Measurements from ENCODE around the gene TRAPPC3L. TPM values are rescaled to one million over a fixed set of nuclear protein-coding genes. Genes with fewer than 3 reads are reported as not detected.

TRAPPC3L gene
- total RNA-seq, 1 experiment from 2014 or later = not detected

GRCh38 chr6:116450769-116451740, 94.4 kb downstream of the TRAPPC3L start:
- no peak overlapping the region for H3K23ac ChIP-seq (ENCODE audit: insufficient read length, low read depth, low read length)
- Mint-ChIP-seq H3K27ac (no peak overlapping the region), H3K9me3 (no peaks in the 10 kb centered on the region), H3K36me3 (ENCODE audit: insufficient read depth in 1 of 3, low read depth in 3 of 3) (no peaks in the 10 kb centered on the region), H3K4me1 (peaks cover 2 to 4% of the 10 kb centered on the region in 2 experiments; a peak in 2 of 4 replicates), H3K27me3 (ENCODE audit: low read depth) (no peaks in the 10 kb centered on the region; the same call in 1 of the 2 replicates), H3K4me3 (no peak overlapping the region)
- H2BK20ac ChIP-seq (ENCODE audit: low read depth, low read length, poor library complexity, severe bottlenecking) = no peak overlapping the region
- H3K79me2 ChIP-seq (ENCODE audit: insufficient read depth, low read length) = no peaks in the 10 kb centered on the region
- H3K27me3 ChIP-seq (ENCODE audit: insufficient read depth, low read length) = no peaks in the 10 kb centered on the region
- no peak overlapping the region for H4K5ac ChIP-seq (ENCODE audit: insufficient read length, low read depth, low read length)
- no peaks in the 10 kb centered on the region for H3K4me1 ChIP-seq (ENCODE audit: insufficient read depth, low read length)
- H2BK5ac ChIP-seq (ENCODE audit: insufficient read length, low read length) = no peak overlapping the region
- no peak overlapping the region for H2AFZ ChIP-seq (ENCODE audit: low read length)
- H2AK5ac ChIP-seq (ENCODE audit: insufficient read length, low read length) = no peak overlapping the region
- WGBS (ENCODE audit: extremely low coverage, insufficient read length, low lambda C conversion rate) = no CpG with 5 or more reads among the region's 9 CpGs
- H3K14ac ChIP-seq (ENCODE audit: insufficient read depth, low read length) = no peak overlapping the region
- H3K27ac ChIP-seq (ENCODE audit: insufficient read length, low read depth, low read length) = no peak overlapping the region
- H2BK15ac ChIP-seq (ENCODE audit: low read depth, low read length) = no peak overlapping the region
- H4K20me1 ChIP-seq (ENCODE audit: control insufficient read depth, insufficient read depth, insufficient read length) = no peaks in the 10 kb centered on the region
- H2BK120ac ChIP-seq (ENCODE audit: low read depth, low read length, poor library complexity, severe bottlenecking) = no peak overlapping the region
- H2BK12ac ChIP-seq (ENCODE audit: insufficient read length, low read depth, low read length) = no peak overlapping the region
- no peak for DNase-seq
- no peak overlapping the region for H3K9ac ChIP-seq (ENCODE audit: extremely low read depth, insufficient read length, low read length)
- H3T11ph ChIP-seq (ENCODE audit: low read length) = no peak overlapping the region
- no peaks in the 10 kb centered on the region for H3K9me3 ChIP-seq (ENCODE audit: control insufficient read depth, low read depth, low read length)
- no peaks in the 10 kb centered on the region for H3K79me1 ChIP-seq (ENCODE audit: insufficient read depth, low read depth, low read length, poor library complexity, severe bottlenecking)
- H3K23me2 ChIP-seq (ENCODE audit: insufficient read length, low read depth, low read length, poor library complexity, severe bottlenecking) = no peaks in the 10 kb centered on the region
- no peak overlapping the region for H3K4me2 ChIP-seq (ENCODE audit: insufficient read depth, insufficient read length, low read length)
- no peak overlapping the region for H4K8ac ChIP-seq (replicated peaks; ENCODE audit: insufficient read length, low read depth, low read length)
- H4K91ac ChIP-seq (ENCODE audit: insufficient read length, low read depth, low read length) = no peak overlapping the region
- no peak for TF ChIP-seq CTCF (conservative IDR thresholded peaks at IDR 0.05)
- H3K56ac ChIP-seq (ENCODE audit: insufficient read length, low read depth, low read length) = no peak overlapping the region
- no peak overlapping the region for H3K18ac ChIP-seq (ENCODE audit: insufficient read length, low read depth, low read length)
- H3K4ac ChIP-seq (ENCODE audit: low read depth, low read length) = no peak overlapping the region

All from H9 (cell line).